Measurements from ENCODE around the gene LCN15.
"Not testable (repeated sequence)": the region's sequence is repeated elsewhere in the genome, so short reads cannot be mapped to it uniquely, and the experiment has no call there.

The LCN15 gene

GRCh38 chr9:136764301-136764891 lies at the start of gene LCN15:
TSS of gene LCN15 (minus strand) at chr9:136764518. CDS start at chr9:136764488, 30 bp downstream.
- DNase-seq = no peak

GRCh38 chr9:136808806-136809158 lies 44.5 kb upstream of the LCN15 start:
- DNase-seq = no peak

GRCh38 chr9:136808075-136808805 lies 43.9 kb upstream of the LCN15 start:
- DNase-seq = no peak

DNA sequence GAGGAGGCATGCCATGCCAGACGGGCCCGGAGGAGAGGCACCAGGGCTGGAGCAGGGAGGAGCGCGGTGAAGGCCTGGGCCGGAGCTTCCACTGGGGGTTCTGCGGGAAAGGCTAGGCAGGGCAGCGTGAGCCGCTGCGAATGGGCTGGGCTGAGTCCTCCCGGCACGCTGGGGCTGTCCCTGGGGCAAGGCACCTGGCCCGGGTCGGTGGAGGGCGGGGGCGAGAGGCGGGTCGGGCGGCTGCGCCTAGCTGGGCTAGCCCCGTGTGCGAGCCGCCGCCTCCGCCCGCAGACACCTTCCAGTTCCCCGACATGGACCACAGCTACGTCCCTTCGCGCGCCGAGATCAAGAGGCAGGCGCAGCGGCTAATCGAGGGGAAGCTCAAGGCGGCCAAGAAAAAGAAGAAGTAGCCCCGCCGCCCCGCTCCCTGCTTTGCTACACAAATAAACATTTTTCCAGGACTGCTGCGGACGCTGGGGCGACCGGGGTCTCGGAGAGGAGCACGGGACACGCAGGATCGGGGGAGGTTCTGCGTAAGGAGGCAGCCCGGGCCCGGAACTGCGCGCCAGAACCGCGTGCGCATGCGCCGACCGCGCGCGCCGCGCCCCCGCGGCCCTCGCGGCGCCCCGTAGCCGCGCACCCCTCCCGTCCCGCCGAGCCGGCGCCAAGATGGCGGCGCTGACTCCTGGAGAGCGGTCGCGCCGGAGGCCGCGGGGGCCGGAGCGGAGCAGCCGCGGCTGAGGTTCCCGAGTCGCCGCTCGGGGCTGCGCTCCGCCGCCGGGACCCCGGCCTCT lies 43.2 kb upstream of the LCN15 start, which contains the start of gene RABL6:
Gene RABL6 (plus strand): TSS at position 668 of the 794 bp plus-strand sequence. CDS start 249 bp downstream, outside the sequence.
- DNase-seq = no peak

DNA sequence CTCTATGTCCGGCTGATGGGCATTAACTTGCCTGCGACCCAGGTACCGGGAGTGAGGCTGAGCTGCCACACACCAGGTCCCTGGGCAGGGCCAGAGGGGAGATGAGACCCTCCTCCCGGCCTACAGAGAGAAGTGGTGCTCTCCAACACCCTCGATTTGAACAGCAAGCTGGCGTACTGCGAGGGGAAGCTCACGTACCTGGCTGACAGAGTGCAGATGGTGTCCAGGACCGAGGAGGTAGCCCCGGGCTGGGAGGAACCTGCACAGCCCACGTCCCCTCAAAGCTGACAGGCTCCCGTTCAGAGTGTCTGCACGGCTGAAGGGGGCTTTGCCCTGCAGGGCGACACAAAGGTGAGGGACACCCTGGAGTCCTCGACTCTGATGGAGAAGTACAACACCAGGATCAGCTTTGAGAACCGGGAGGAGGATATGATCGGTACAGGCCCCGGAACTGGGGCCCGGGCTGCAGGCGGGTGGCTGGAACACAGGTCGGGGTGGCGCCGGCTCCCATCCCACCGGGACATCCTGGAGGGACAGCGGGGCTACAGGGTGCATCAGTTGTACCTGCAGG lies 42.4 kb upstream of the LCN15 start:
- no peak for DNase-seq

DNA sequence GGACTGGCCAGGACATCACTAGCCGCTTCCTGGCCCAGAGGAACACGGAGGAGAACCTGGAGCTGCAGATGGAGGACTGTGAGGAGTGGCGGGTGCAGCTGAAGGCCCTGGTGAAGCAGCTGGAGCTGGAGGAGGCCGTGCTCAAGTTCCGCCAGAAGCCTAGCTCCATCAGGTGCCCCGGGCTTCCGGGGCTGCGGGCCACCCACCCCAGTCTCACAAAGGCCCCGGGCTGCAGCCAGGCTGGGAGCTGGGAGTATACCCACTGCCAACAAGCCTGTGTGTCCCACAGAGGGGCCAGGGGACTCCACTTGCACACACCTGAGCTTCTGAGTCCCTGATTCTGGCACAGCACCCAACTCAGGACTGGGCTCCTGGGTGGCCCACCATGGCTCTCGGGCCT lies 41.7 kb upstream of the LCN15 start:
- DNase-seq = no peak

DNA sequence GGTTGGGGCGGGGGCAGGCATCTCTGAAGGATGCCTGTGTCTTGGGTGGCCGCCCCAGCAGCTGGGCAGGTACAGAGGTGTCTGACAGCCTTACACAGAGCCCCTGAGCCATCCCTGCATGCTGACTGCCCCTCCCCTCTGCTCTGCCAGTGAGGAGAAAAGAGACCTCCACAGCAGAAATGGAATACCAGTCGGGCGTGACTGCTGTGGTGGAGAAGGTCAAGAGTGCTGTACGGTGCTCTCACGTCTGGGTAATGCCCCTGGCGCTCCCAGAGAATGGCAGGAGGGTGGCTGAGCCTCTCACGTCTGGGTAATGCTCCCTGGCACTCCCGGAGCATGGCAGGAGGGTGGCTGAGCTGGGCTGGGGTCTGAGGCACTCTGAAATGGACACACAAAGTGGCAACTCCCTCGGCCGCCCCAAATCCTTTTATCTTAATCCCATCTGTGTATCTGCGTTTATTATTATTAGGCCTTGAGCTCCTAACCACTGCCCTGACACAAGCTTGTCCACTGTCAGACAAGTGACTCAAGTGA lies 41.0 kb upstream of the LCN15 start:
- DNase-seq = no peak

DNA sequence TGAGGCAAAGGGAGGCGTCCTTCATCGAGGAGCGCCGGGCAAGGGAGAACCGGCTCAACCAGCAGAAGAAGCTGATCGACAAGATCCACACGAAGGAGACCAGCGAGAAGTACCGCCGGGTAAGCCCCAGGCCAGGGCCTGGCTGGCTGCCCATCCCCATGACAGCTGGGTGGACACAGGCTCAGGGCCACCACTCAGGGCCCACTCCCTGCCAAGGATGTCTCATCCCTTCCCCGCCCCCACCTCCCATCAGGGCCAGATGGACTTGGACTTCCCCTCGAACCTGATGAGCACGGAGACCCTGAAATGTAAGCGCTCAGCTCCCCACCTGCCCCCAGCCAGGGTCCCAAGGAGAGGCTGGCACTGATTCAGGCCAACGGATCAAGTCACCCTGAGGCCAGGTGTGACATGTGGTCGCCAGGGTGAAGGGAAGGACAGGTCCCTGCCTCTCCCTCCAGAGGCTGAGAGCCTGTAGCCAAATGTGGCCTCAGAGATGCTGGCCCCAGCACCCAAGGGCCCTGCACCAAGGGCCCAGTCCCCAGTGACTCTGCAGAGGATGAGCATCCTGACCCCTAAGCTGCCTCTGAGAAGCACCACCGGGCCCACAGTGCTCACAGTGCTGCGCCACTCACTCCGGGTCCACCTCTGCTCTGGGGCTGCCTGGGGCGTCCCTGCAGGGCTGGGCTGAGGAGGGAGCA lies 40.3 kb upstream of the LCN15 start:
- DNase-seq = no peak

- no peak for DNase-seq
These were observed 39.5 kb upstream of the LCN15 start for GRCh38 chr9:136803551-136804508.

- DNase-seq = not testable (repeated sequence)
These were observed 38.8 kb upstream of the LCN15 start for GRCh38 chr9:136803009-136803550.

DNA sequence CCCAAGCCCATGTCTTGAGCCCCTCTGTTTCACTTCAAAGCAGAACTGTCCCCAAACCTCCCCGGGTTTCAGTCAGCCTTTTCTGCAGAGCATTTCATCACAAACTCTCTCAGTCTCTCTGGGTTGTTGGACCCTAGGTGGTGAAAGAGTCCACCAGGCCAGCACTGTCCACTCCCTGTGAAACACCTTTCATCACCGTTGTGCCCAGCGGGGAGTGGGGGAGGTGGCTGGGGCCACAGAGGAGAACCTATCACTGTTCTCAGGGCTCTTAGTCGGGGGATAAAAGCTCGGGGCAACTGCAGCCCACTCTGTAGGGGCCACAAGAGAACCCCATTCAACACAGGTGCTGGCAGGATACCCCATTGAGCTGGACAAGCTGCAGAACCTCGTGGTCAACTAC lies 38.0 kb upstream of the LCN15 start:
- DNase-seq = no peak

GRCh38 chr9:136799854-136800657 lies 35.7 kb upstream of the LCN15 start:
- peak; percentile 76 for DNase-seq

GRCh38 chr9:136799079-136799853 lies 34.9 kb upstream of the LCN15 start:
- no peak for DNase-seq

- no peak for DNase-seq
These were observed 34.4 kb upstream of the LCN15 start for GRCh38 chr9:136798708-136799078.

DNA sequence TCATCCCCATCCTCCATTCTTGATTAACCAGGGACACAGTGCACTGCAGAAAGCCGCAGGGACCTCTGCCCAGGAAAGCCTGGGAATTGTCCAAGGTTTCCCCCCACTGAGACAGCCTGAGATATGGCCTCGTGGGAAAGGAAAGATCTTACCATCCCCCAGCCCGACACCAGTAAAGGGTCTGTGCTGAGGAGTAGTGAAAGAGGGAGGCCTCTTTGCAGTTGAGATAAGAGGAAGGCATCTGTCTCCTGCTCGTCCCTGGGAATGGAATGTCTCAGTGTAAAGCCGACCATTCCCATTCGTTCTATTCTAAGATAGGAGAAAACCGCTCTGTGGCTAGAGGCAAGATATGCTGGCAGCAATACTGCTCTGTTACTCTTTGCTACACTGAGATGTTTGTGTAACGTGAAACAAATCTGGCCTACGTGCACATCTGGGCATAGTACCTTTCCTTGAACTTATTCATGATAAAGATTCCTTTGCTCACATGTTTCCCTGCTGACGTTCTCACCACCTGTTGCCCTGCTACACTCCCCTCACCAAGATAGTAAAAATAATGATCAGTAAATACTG lies 32.5 kb upstream of the LCN15 start:
- not testable (repeated sequence) for DNase-seq

DNA sequence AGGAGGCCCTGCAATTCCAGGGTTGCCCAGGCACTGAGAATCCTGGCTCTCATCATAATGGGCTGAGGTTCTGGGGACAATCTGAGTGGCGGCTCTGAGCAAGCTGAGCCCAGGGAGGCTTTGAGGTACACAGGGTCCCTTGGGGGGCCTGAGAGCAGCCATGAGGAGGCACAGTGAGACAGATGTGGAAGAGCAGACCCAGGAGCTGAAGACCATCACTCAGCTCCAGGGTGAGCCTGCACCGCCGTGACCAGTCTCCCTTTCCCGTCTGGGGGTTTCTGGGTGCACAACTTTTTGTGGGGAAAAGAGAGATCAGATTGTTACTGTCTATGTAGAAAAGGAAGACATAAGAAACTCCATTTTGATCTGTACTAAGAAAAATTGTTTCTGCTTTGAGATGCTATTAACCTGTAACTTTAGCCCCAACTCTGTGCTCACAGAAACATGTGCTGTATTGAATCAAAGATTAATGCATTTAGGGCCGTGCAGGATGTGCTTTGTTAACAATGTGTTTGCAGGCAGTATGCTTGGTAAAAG lies 32.0 kb upstream of the LCN15 start, which contains the start of gene CCDC183:
Gene CCDC183 (plus strand): TSS at position 101 of the 537 bp plus-strand sequence. CDS start 60 bp downstream, at position 161.
- DNase-seq = no peak

DNA sequence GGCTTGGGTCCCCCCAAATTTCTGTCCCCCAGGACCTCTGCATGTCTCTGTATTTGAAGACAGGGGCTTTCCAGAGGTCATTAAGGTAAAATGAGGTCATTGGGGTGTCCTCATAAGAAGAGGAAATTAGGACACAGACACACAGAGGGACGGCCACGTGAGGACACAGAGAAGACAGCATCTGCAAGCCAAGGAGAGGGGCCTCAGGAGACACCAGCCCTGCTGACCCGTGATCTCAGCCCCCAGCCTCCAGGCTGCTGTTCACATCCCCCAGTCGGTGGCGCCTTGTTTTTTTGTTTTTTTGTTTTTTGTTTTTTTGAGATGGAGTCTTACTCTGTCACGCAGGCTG lies 30.7 kb upstream of the LCN15 start:
- no peak for DNase-seq

DNA sequence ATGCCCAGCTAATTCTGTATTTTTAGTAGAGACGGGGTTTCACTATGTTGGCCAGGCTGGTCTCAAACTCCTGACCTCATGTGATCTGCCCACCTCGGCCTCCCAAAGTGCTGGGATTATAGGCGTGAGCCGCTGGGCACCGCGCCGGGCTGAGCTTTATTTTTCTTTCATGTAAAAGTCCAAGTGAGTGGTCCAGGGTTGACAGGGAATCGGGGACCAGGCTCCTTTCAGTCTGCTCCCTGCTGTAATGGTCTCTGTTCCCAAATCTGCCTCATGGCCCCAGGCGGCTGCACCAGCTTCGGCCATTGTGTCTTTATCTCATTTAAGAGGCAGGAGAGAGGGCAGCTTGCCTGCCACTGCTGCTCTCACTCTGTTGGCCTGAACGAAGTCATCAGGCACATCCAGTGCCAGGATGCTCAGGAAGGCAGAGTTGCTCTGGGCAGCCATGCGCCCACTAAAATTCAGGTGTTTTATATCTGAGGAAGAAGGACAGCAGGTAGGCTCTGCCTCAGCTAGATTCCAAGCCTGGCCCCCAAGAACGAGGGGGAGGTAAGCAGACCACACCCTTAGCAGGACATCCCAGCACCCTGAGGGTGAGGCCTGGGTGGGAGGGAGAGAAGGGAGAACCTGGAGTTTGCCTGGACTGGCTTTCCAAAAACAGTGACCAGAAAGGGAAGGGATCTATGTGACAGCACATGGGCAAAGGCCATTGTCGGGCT lies 30.1 kb upstream of the LCN15 start:
- no peak for DNase-seq
